Measurements from ENCODE around the gene SLC1A4.

GRCh38 chr2:65050931-65051330 is 61.7 kb downstream of the SLC1A4 start:
- TF ChIP-seq CTCF (IDR thresholded peaks at IDR 0.05; ENCODE audit: insufficient read depth, low read depth, low read length) (no peak), EZH2 (IDR thresholded peaks at IDR 0.05; ENCODE audit: insufficient read depth, low read length) (no peak)
